HEK293 (cell line): ENCODE results near the gene MYO1E.

ENCODE experiments used
- CTCF ChIP-seq: fragments of 450-650 bp; formaldehyde crosslinking; IDR thresholded peaks from 2 replicates; pipeline ENCODE4 v1.5.1; 2016; ENCODE audit warnings: missing biosample characterization, missing genetic modification characterization
- GLIS1 ChIP-seq: fragments of 450-650 bp; formaldehyde crosslinking; IDR thresholded peaks from 2 replicates; pipeline ENCODE4 v1.5.1; 2016; ENCODE audit warnings: missing biosample characterization, missing genetic modification characterization
- ZNF148 ChIP-seq: fragments of 450-650 bp; formaldehyde crosslinking; IDR thresholded peaks from 2 replicates; pipeline ENCODE4 v1.5.0; 2017; ENCODE audit warnings: missing biosample characterization, missing genetic modification characterization, borderline replicate concordance
- ZNF175 ChIP-seq: fragments of 450-650 bp; formaldehyde crosslinking; IDR thresholded peaks from 2 replicates; pipeline ENCODE4 v1.5.1; 2016; ENCODE audit warnings: missing biosample characterization, missing genetic modification characterization
- ZNF366 ChIP-seq: fragments of 450-650 bp; formaldehyde crosslinking; conservative IDR thresholded peaks from 2 replicates; pipeline ENCODE4 v1.5.1; 2016; ENCODE audit warnings: missing biosample characterization, missing genetic modification characterization
- ZSCAN30 ChIP-seq: fragments of 450-650 bp; IDR thresholded peaks from 2 replicates; pipeline ENCODE4 v1.5.1; 2018; ENCODE audit warnings: missing biosample characterization, mild to moderate bottlenecking, missing genetic modification characterization, moderate library complexity
- TF ChIP-seq, protein P1 (sequence below): sonication (generic); formaldehyde crosslinking; IDR thresholded peaks from 2 replicates; pipeline ENCODE4 v1.8.1; 2022; ENCODE audit warnings: mild to moderate bottlenecking, moderate library complexity, missing genetic modification reagents

GRCh38 chr15:59105854-59106253, 266.8 kb downstream of the MYO1E start:
- TF ChIP-seq ZNF366 (tag by site-specific recombination) (no peak), CTCF (tag by site-specific recombination) (no peak), GLIS1 (tag by site-specific recombination) (no peak), ZNF175 (tag by site-specific recombination) (no peak), ZSCAN30 (tag by site-specific recombination) (no peak), ZNF148 (no peak)
- TF ChIP-seq, protein P1, sequence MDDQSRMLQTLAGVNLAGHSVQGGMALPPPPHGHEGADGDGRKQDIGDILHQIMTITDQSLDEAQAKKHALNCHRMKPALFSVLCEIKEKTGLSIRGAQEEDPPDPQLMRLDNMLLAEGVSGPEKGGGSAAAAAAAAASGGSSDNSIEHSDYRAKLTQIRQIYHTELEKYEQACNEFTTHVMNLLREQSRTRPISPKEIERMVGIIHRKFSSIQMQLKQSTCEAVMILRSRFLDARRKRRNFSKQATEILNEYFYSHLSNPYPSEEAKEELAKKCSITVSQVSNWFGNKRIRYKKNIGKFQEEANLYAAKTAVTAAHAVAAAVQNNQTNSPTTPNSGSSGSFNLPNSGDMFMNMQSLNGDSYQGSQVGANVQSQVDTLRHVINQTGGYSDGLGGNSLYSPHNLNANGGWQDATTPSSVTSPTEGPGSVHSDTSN (CRISPR knock-in tag), result no peak
